ENCODE results near the gene PSMD8.

The PSMD8 gene

DNA sequence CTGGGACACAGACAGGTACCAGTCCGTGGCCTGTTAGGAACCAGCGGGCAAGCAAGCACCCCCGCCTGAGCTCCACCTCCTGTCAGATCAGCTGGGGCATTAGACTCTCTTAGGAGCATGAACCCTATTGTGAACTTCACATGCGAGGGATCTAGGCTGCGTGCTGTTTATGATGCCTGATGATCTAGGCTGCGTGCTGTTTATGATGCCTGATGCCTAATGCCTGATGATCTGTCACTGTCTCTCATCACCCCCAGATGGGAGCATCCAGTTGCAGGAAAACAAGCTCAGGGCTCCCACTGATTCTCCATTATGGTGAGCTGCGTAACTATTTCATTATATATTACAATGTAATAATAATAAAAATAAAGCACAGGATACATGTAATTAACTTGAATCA, 48.1 kb downstream of the PSMD8 start:
- WGBS, 2 donors (ENCODE audit: extremely low coverage in 2 of 2, insufficient read length in 2 of 2, insufficient replicate concordance in 1 of 2): no CpG with 5 or more reads among the region's 7 CpGs
- DNase-seq (ENCODE audit: low spot score): no peak
- Histone ChIP-seq H3K36me3 (replicated peaks in 1 of 2; ENCODE audit: control insufficient read depth in 2 of 2, insufficient read depth in 2 of 2, low read length in 2 of 2) (no peaks in the 10 kb centered on the region), H4K91ac (ENCODE audit: low read depth, low read length, poor library complexity) (no peak overlapping the region), H3K27me3 (ENCODE audit: control insufficient read depth in 3 of 3, insufficient read depth in 3 of 3, low read depth in 1 of 3, low read length in 3 of 3) (peaks cover 0 to 39% (median 5%) of the 10 kb centered on the region in 3 experiments), H3K23ac (ENCODE audit: low read depth, low read length, poor library complexity) (no peak overlapping the region), H3K4me3 (ENCODE audit: low read length in 2 of 2) (no peak overlapping the region), H3K9ac (ENCODE audit: low read depth, low read length, poor library complexity) (no peak overlapping the region), H3K4me2 (ENCODE audit: insufficient read depth, low read length, poor library complexity, severe bottlenecking) (no peak overlapping the region), H2BK12ac (ENCODE audit: low read length) (no peak overlapping the region), H2BK5ac (ENCODE audit: low read length) (no peak overlapping the region), H2BK15ac (ENCODE audit: low read length) (no peak overlapping the region), H2BK120ac (ENCODE audit: low read depth, low read length) (no peak overlapping the region), H3K14ac (ENCODE audit: low read length) (no peak overlapping the region), H3K79me1 (ENCODE audit: low read depth, low read length) (no peaks in the 10 kb centered on the region), H3K27ac (replicated peaks; ENCODE audit: low read length) (no peak overlapping the region), H3K9me3 (replicated peaks in 1 of 2; ENCODE audit: control insufficient read depth in 2 of 2, insufficient read depth in 1 of 2, low read depth in 1 of 2, low read length in 2 of 2) (no peaks in the 10 kb centered on the region), H2AK5ac (ENCODE audit: low read depth, low read length) (no peak overlapping the region), H3K4me1 (ENCODE audit: control insufficient read depth in 2 of 2, insufficient read depth in 1 of 2, low read depth in 1 of 2, low read length in 2 of 2) (peaks cover 0 to 8% of the 10 kb centered on the region in 2 donors), H3K18ac (ENCODE audit: low read length) (no peak overlapping the region), H4K8ac (ENCODE audit: low read depth, low read length) (no peak overlapping the region), H2AFZ (ENCODE audit: low read length) (no peak overlapping the region), H3K4ac (ENCODE audit: low read length) (no peak overlapping the region)

DNA sequence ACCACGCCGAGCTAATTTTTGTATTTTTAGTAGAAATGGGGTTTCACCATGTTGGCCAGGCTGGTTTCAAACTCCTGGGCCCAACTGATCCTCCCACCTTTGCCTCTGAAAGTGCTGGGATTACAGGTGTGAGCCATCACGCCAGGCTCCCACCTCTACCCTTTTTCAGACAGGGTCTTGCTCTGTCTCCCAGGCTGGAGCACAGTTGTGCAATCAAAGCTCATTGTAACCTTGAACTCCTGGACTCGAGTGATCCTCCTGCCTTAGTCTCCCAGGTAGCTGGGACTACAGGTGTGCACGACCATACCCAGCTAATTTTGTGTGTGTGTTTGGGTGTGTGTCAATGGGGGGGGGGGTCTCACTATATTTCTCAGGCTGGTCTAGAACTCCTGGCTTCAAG, 49.9 kb downstream of the PSMD8 start:
- no peak overlapping the region for H2BK12ac ChIP-seq (ENCODE audit: low read length)
- no peak overlapping the region for H2BK15ac ChIP-seq (ENCODE audit: low read length)
- H3K4ac ChIP-seq (ENCODE audit: low read length): no peak overlapping the region
- peaks cover 0 to 22% (median 0%) of the 10 kb centered on the region in 3 experiments for H3K27me3 ChIP-seq (ENCODE audit: control insufficient read depth in 3 of 3, insufficient read depth in 3 of 3, low read depth in 1 of 3, low read length in 3 of 3)
- H3K9ac ChIP-seq (ENCODE audit: low read depth, low read length, poor library complexity): no peak overlapping the region
- H2AK5ac ChIP-seq (ENCODE audit: low read depth, low read length): no peak overlapping the region
- no peaks in the 10 kb centered on the region for H3K79me1 ChIP-seq (ENCODE audit: low read depth, low read length)
- H3K4me1 ChIP-seq (ENCODE audit: control insufficient read depth in 2 of 2, insufficient read depth in 1 of 2, low read depth in 1 of 2, low read length in 2 of 2): peaks cover 0 to 2% of the 10 kb centered on the region in 2 donors
- no peak overlapping the region for H2AFZ ChIP-seq (ENCODE audit: low read length)
- WGBS, 2 donors (ENCODE audit: extremely low coverage in 2 of 2, insufficient read length in 2 of 2, insufficient replicate concordance in 1 of 2): no CpG with 5 or more reads among the region's 5 CpGs
- no peaks in the 10 kb centered on the region for H3K36me3 ChIP-seq (replicated peaks in 1 of 2; ENCODE audit: control insufficient read depth in 2 of 2, insufficient read depth in 2 of 2, low read length in 2 of 2)
- no peak overlapping the region for H3K23ac ChIP-seq (ENCODE audit: low read depth, low read length, poor library complexity)
- no peak overlapping the region for H3K4me3 ChIP-seq (ENCODE audit: low read length in 2 of 2)
- no peak overlapping the region for H2BK5ac ChIP-seq (ENCODE audit: low read length)
- H3K9me3 ChIP-seq (replicated peaks in 1 of 2; ENCODE audit: control insufficient read depth in 2 of 2, insufficient read depth in 1 of 2, low read depth in 1 of 2, low read length in 2 of 2): no peaks in the 10 kb centered on the region
- no peak overlapping the region for H3K14ac ChIP-seq (ENCODE audit: low read length)
- H3K27ac ChIP-seq (replicated peaks; ENCODE audit: low read length): no peak overlapping the region
- no peak overlapping the region for H4K8ac ChIP-seq (ENCODE audit: low read depth, low read length)
- no peak overlapping the region for H3K18ac ChIP-seq (ENCODE audit: low read length)
- H3K4me2 ChIP-seq (ENCODE audit: insufficient read depth, low read length, poor library complexity, severe bottlenecking): no peak overlapping the region
- no peak overlapping the region for H2BK120ac ChIP-seq (ENCODE audit: low read depth, low read length)
- H4K91ac ChIP-seq (ENCODE audit: low read depth, low read length, poor library complexity): no peak overlapping the region
- no peak for DNase-seq (ENCODE audit: low spot score)

GRCh38 chr19:38425222-38425809, 50.9 kb downstream of the PSMD8 start:
- H3K14ac ChIP-seq (ENCODE audit: low read length): peak overlapping the region; percentile 38
- no peak for DNase-seq (ENCODE audit: low spot score)
- WGBS, 2 donors (ENCODE audit: extremely low coverage in 2 of 2, insufficient read length in 2 of 2, insufficient replicate concordance in 1 of 2): no CpG with 5 or more reads among the region's 7 CpGs

DNA sequence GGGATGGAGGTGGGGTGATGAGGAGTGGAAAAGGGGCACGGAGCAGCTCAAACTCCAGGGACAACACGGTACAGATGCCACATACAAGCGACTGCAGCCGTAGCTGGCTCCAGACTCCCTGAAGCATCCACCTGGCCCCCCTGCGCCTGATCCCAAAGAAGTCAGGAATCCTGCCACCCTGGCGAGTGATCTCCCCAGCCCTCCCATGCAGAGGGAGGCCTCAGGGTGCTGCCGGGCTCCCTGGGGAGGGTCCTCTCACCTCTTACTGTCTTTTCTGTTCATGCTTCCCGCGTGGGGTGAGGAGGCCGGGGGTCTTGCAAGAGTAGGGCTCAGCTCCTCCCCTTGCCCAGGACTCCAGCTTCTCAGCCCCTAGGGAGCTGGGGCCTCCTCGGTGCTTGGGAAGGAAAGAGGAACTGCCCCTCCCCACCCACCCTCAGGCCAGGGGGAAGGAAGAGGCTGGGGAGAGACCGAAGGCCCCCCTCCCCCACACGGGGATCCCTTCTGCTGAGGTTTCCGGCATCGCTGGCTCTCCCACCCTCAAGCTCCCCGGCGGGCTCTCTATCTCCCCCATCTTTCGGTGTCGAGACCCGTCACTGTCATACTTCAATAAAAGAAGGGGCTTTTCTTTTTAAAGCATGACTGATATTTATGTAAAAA, 51.6 kb downstream of the PSMD8 start, which contains the start of gene RASGRP4:
Gene RASGRP4 (minus strand): TSS at position 410 of the 657 bp plus-strand sequence. CDS start 128 bp downstream, at position 282.
- H3K4me1 ChIP-seq (ENCODE audit: control insufficient read depth in 2 of 2, insufficient read depth in 1 of 2, low read depth in 1 of 2, low read length in 2 of 2): peaks cover 0 to 2% of the 10 kb centered on the region in 2 donors
- H2AK5ac ChIP-seq (ENCODE audit: low read depth, low read length): peak within 1 kb of the TSS; percentile 27
- no peak within 1 kb of the TSS for H3K23ac ChIP-seq (ENCODE audit: low read depth, low read length, poor library complexity)
- peak within 1 kb of the TSS; percentile 22 for H2BK12ac ChIP-seq (ENCODE audit: low read length)
- peak within 1 kb of the TSS; percentile 66 for H3K4ac ChIP-seq (ENCODE audit: low read length)
- H3K9ac ChIP-seq (ENCODE audit: low read depth, low read length, poor library complexity): no peak within 1 kb of the TSS
- H3K9me3 ChIP-seq (replicated peaks in 1 of 2; ENCODE audit: control insufficient read depth in 2 of 2, insufficient read depth in 1 of 2, low read depth in 1 of 2, low read length in 2 of 2): no peaks in the 10 kb centered on the region
- H3K4me3 ChIP-seq (ENCODE audit: low read length in 2 of 2): no peak within 1 kb of the TSS
- peak within 1 kb of the TSS; percentile 64 for H2AFZ ChIP-seq (ENCODE audit: low read length)
- H2BK120ac ChIP-seq (ENCODE audit: low read depth, low read length): no peak within 1 kb of the TSS
- H3K27ac ChIP-seq (replicated peaks; ENCODE audit: low read length): no peak within 1 kb of the TSS
- H3K18ac ChIP-seq (ENCODE audit: low read length): peak within 1 kb of the TSS; percentile 9
- H2BK15ac ChIP-seq (ENCODE audit: low read length): peak within 1 kb of the TSS; percentile 97
- no CpG with 5 or more reads among the region's 20 CpGs for WGBS, 2 donors (ENCODE audit: extremely low coverage in 2 of 2, insufficient read length in 2 of 2, insufficient replicate concordance in 1 of 2)
- no peaks in the 10 kb centered on the region for H3K36me3 ChIP-seq (replicated peaks in 1 of 2; ENCODE audit: control insufficient read depth in 2 of 2, insufficient read depth in 2 of 2, low read length in 2 of 2)
- H3K4me2 ChIP-seq (ENCODE audit: insufficient read depth, low read length, poor library complexity, severe bottlenecking): no peak within 1 kb of the TSS
- no peak within 1 kb of the TSS for H4K91ac ChIP-seq (ENCODE audit: low read depth, low read length, poor library complexity)
- H3K27me3 ChIP-seq (ENCODE audit: control insufficient read depth in 3 of 3, insufficient read depth in 3 of 3, low read depth in 1 of 3, low read length in 3 of 3): peaks cover 0 to 10% (median 0%) of the 10 kb centered on the region in 3 experiments
- DNase-seq (ENCODE audit: low spot score): no peak
- H4K8ac ChIP-seq (ENCODE audit: low read depth, low read length): peak within 1 kb of the TSS; percentile 24
- peak within 1 kb of the TSS; percentile 38 for H3K14ac ChIP-seq (ENCODE audit: low read length)
- no peak within 1 kb of the TSS for H2BK5ac ChIP-seq (ENCODE audit: low read length)
- H3K79me1 ChIP-seq (ENCODE audit: low read depth, low read length): no peaks in the 10 kb centered on the region

More at GRCh38 chr19:38425222-38425809, 50.9 kb downstream of the PSMD8 start:
- H3K9ac ChIP-seq (ENCODE audit: low read depth, low read length, poor library complexity): no peak overlapping the region
- no peak overlapping the region for H4K91ac ChIP-seq (ENCODE audit: low read depth, low read length, poor library complexity)
- peak overlapping the region; percentile 97 for H2BK15ac ChIP-seq (ENCODE audit: low read length)
- no peak overlapping the region for H3K27ac ChIP-seq (replicated peaks; ENCODE audit: low read length)
- H3K4me3 ChIP-seq (ENCODE audit: low read length in 2 of 2): no peak overlapping the region
- H2BK5ac ChIP-seq (ENCODE audit: low read length): no peak overlapping the region
- peak overlapping the region; percentile 9 for H3K18ac ChIP-seq (ENCODE audit: low read length)
- H3K9me3 ChIP-seq (replicated peaks in 1 of 2; ENCODE audit: control insufficient read depth in 2 of 2, insufficient read depth in 1 of 2, low read depth in 1 of 2, low read length in 2 of 2): no peaks in the 10 kb centered on the region
- H3K4me2 ChIP-seq (ENCODE audit: insufficient read depth, low read length, poor library complexity, severe bottlenecking): no peak overlapping the region
- peak overlapping the region; percentile 64 for H2AFZ ChIP-seq (ENCODE audit: low read length)
- H3K79me1 ChIP-seq (ENCODE audit: low read depth, low read length): no peaks in the 10 kb centered on the region
- H3K4me1 ChIP-seq (ENCODE audit: control insufficient read depth in 2 of 2, insufficient read depth in 1 of 2, low read depth in 1 of 2, low read length in 2 of 2): peaks cover 0 to 2% of the 10 kb centered on the region in 2 donors
- H4K8ac ChIP-seq (ENCODE audit: low read depth, low read length): peak overlapping the region; percentile 24
- H3K4ac ChIP-seq (ENCODE audit: low read length): peak overlapping the region; percentile 66
- H2AK5ac ChIP-seq (ENCODE audit: low read depth, low read length): peak overlapping the region; percentile 27
- H2BK120ac ChIP-seq (ENCODE audit: low read depth, low read length): no peak overlapping the region
- H3K27me3 ChIP-seq (ENCODE audit: control insufficient read depth in 3 of 3, insufficient read depth in 3 of 3, low read depth in 1 of 3, low read length in 3 of 3): peaks cover 0 to 12% (median 0%) of the 10 kb centered on the region in 3 experiments
- no peak overlapping the region for H3K23ac ChIP-seq (ENCODE audit: low read depth, low read length, poor library complexity)
- H2BK12ac ChIP-seq (ENCODE audit: low read length): peak overlapping the region; percentile 22
- no peaks in the 10 kb centered on the region for H3K36me3 ChIP-seq (replicated peaks in 1 of 2; ENCODE audit: control insufficient read depth in 2 of 2, insufficient read depth in 2 of 2, low read length in 2 of 2)

All from neuronal stem cell (in vitro differentiated cells).